ENCODE results near the gene SDC1. TPM values are rescaled to one million over a fixed set of nuclear protein-coding genes. Genes with fewer than 3 reads are reported as not detected.
A peak's percentile ranks its signal among the peaks of the same experiment; 100 is the strongest.

SDC1 gene
- total RNA-seq, 3 donors from 2014 or later, result 65.3 to 170 (median 162) TPM

DNA sequence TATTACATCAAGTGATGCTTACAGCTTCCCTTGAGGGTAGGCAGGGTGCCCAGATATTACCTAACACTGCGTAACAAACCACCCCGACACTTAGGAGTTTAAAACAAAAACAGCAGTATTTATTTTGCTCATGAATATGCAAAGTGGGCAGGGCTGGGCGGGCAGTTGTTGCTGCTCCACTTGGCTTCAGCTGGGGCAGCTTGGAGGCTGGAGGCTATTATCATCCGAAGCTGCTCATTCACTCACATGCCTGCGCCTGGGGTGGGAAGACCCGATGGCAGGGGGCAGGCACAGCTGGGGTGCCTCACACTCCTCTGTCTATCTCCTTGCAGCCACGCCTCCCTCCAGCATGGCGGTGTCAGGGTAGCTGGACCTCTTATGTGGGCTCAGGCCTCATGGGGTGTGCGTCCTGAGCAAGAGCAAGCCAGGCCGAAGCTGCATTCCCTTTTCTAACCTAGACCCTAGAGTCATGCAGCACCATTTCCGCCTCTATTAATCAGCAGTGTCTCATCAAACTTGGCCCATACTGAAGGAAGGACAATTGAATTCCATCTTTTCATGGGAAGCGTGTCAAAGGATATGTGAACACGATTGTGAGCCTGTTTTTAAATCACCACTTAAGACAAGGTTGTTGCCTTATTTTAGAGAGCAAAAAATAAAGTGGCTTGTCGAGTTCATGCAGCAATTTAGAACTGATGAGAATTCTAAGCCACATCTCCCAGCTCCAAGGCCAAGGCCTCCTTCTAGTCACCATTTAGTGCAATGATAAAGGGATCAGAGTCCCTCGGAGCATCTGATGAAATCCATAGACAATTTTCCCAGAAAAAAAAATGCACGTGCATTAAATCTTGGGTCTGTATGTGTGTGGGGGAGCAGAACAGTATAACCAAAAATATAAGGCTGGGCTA is 54.9 kb downstream of the SDC1 start:
- intact Hi-C loops (cut with DNase I, micrococcal nuclease), result no loop called here
- H3K4me1 ChIP-seq (ENCODE audit: low read depth), result peaks cover 9% of the 10 kb centered on the region
- no peaks in the 10 kb centered on the region for H3K9me3 ChIP-seq
- H3K36me3 ChIP-seq (ENCODE audit: low read depth), result no peaks in the 10 kb centered on the region
- TF ChIP-seq, protein P1, sequence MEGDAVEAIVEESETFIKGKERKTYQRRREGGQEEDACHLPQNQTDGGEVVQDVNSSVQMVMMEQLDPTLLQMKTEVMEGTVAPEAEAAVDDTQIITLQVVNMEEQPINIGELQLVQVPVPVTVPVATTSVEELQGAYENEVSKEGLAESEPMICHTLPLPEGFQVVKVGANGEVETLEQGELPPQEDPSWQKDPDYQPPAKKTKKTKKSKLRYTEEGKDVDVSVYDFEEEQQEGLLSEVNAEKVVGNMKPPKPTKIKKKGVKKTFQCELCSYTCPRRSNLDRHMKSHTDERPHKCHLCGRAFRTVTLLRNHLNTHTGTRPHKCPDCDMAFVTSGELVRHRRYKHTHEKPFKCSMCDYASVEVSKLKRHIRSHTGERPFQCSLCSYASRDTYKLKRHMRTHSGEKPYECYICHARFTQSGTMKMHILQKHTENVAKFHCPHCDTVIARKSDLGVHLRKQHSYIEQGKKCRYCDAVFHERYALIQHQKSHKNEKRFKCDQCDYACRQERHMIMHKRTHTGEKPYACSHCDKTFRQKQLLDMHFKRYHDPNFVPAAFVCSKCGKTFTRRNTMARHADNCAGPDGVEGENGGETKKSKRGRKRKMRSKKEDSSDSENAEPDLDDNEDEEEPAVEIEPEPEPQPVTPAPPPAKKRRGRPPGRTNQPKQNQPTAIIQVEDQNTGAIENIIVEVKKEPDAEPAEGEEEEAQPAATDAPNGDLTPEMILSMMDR (IDR thresholded peaks at IDR 0.05), result no peak
- DNase-seq (no peak), ATAC-seq (no peak)
- H3K4me3 ChIP-seq, result no peak overlapping the region

DNA sequence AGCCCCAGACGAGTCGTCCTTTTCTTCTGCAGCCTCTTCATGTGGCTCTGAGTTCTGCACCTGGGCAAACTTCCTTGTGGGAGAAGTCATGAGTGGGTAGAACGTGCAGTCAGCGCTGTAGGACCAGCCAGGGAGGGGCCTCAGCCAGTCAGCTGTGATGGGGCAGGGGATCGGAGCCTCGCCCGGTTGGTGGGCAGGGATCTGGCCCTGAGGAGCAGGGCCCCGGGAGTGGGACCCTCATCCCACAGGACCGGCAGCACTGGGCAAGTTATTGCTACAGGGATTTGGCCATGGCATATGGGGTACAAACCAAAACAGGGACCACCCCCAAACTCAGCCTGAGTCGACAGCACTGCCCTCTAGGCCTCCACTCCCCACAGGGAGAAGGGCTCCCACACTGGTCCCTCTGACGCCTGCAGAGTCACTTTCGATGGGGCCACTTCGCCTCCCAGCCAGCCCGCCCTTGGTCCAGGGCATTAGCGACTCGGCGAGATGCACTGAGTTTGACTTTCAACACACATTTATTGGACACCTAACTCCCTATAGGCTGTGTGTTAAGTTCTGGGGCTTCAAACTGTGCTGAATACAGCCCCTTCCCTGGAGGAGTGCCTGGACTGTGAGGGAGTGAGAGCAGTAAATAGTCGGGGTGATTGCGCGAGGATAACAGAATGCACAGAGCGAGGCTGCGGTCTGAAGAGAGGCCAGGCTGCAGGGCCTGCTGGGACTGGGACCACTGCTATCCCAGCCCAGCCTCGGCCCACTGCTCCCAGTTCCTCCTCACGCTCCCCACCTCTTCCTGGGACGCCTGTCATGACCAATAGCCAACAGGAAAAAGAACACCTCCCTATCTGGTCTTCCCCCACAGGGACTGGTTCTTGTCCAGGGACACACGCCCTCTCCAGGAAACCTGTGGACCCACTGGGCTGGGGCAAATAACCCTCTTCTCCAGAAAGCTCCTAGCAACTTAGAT is 55.9 kb downstream of the SDC1 start:
- peak in 1 of 3 donors; percentile 33 for DNase-seq
- H3K4me1 ChIP-seq (ENCODE audit: low read depth), result peaks cover 9% of the 10 kb centered on the region
- peak; percentile 47 for ATAC-seq
- H3K36me3 ChIP-seq (ENCODE audit: low read depth), result no peaks in the 10 kb centered on the region
- TF ChIP-seq, protein P1 (IDR thresholded peaks at IDR 0.05), result no peak
- no peaks in the 10 kb centered on the region for H3K9me3 ChIP-seq
- no peak overlapping the region for H3K4me3 ChIP-seq
- intact Hi-C loops (cut with DNase I, micrococcal nuclease), result no loop called here

DNA sequence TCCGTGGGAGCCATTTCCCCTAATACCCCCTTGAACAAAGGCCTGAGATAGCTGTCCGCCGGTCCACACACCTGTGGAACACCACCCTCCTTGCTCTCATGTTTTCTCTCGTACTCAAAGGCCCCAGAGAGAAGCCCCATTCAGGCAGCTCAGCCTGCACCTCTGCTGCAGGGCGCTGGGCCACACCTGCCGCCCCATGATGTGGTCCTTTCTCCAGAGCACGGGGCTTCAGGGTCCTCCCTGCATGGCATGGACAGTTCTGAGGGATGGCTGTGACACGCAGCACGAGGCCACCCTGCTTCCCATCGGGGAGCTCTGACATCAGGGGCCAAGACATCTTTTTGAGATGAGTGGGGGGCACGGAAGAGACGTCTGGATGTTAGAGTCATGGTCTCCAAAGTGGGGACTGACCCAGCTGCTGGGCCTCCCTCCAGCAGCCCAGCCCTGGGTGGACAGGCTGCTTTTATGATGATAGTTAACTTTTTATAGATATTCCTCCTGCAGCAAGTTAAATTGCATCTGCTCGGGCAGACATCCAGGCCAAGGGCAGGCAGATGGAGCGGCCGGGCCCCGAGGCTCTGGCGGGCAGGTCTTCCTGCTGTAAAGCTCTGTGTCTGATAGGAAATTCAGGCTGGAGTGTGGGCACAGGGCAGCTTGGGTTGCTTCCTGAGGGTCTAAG is 56.7 kb downstream of the SDC1 start:
- DNase-seq (peak; percentile 77 to 80 (median 79)), ATAC-seq (peak; percentile 80)
- intact Hi-C loops (cut with DNase I, micrococcal nuclease), result no loop called here
- TF ChIP-seq, protein P1 (IDR thresholded peaks at IDR 0.05), result no peak
- Histone ChIP-seq H3K4me3 (no peak overlapping the region), H3K36me3 (ENCODE audit: low read depth) (no peaks in the 10 kb centered on the region), H3K4me1 (ENCODE audit: low read depth) (peaks cover 9% of the 10 kb centered on the region), H3K9me3 (no peaks in the 10 kb centered on the region)

DNA sequence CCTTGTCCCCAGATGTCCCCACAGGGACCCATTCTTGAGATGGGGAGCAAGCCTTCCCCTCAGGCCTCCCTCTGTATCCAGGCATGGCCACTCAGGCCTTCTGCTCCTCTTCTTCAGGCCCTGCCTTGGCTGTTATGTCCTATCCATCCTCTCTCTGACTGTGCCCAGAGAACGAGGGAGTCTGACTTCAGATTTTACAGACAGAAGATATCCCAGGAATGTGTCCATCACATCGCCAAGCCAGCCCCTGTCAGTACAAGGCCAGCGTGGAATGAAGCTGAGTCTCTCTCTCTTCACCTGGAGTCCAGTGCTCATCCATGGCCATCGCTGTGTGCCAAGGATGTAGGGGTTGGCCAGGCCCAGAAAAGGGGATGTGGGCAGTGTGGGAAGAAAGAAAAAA is 57.6 kb downstream of the SDC1 start:
- no peaks in the 10 kb centered on the region for H3K36me3 ChIP-seq (ENCODE audit: low read depth)
- no peaks in the 10 kb centered on the region for H3K9me3 ChIP-seq
- ATAC-seq (no peak), DNase-seq (no peak)
- no peak overlapping the region for H3K4me3 ChIP-seq
- TF ChIP-seq, protein P1 (IDR thresholded peaks at IDR 0.05), result no peak
- H3K4me1 ChIP-seq (ENCODE audit: low read depth), result peaks cover 9% of the 10 kb centered on the region
- intact Hi-C loops (cut with DNase I, micrococcal nuclease), result no loop called here

All from mucosa of descending colon (tissue), 3 donors.